Neural progenitor cell (in vitro differentiated cells): ENCODE data around the gene ZNF77. TPM values are rescaled to one million over a fixed set of nuclear protein-coding genes. Genes with fewer than 3 reads are reported as not detected.
A peak's percentile ranks its signal among the peaks of the same experiment; 100 is the strongest.

Source experiments
- DNase-seq: peaks from one replicate; pipeline ENCODE4 v3.0.0-alpha.2; 2016; ENCODE audit warnings: low spot score
- H2AFZ ChIP-seq: fragments of 200-600 bp; sonication (generic); replicated peaks from 2 replicates; pipeline ENCODE4 v1.6.1; 2016; ENCODE audit warnings: antibody characterized with exemption
- H3F3A ChIP-seq: fragments of 200-600 bp; sonication (generic); 2 replicates; pipeline ENCODE4 v1.6.1; 2016; ENCODE audit warnings: antibody characterized with exemption, low read depth
- H3K27ac ChIP-seq: fragments of 200-600 bp; sonication (generic); 2 replicates; pipeline ENCODE4 v1.5.1; 2016; ENCODE audit warnings: mild to moderate bottlenecking
- H3K27me3 ChIP-seq: fragments of 200-600 bp; sonication (generic); 2 replicates; pipeline ENCODE4 v1.6.1; 2016; ENCODE audit warnings: mild to moderate bottlenecking, moderate library complexity
- H3K36me3 ChIP-seq: fragments of 200-600 bp; sonication (generic); 2 replicates; pipeline ENCODE4 v1.5.1; 2016
- H3K4me1 ChIP-seq: fragments of 200-600 bp; sonication (generic); 2 replicates; pipeline ENCODE4 v1.6.1; 2016; ENCODE audit warnings: mixed run types
- H3K4me2 ChIP-seq: fragments of 200-600 bp; sonication (generic); 2 replicates; pipeline ENCODE4 v1.6.1; 2016
- H3K4me3 ChIP-seq: fragments of 200-600 bp; sonication (generic); 2 replicates; pipeline ENCODE4 v1.5.1; 2016
- H3K79me2 ChIP-seq: fragments of 200-600 bp; sonication (generic); 2 replicates; pipeline ENCODE4 v1.6.1; 2016; ENCODE audit warnings: low read depth
- H3K9ac ChIP-seq: fragments of 200-600 bp; sonication (generic); 2 replicates; pipeline ENCODE4 v1.6.1; 2016
- H3K9me3 ChIP-seq: fragments of 200-600 bp; sonication (generic); 2 replicates; pipeline ENCODE4 v1.5.1; 2016; ENCODE audit warnings: low read depth
- H4K20me1 ChIP-seq: fragments of 200-600 bp; sonication (generic); 2 replicates; pipeline ENCODE4 v1.6.1; 2016; ENCODE audit warnings: low read depth
- H3K27ac Mint-ChIP-seq: 3 replicates; pipeline ENCODE4 v1.8.0; 2021; ENCODE audit warnings: mixed read lengths
- H3K27me3 Mint-ChIP-seq: 2 replicates; pipeline ENCODE4 v1.8.0; 2022; ENCODE audit warnings: low read depth, mild to moderate bottlenecking, inconsistent platforms, moderate library complexity, mixed read lengths; ENCODE audit not compliant: insufficient read depth
- H3K36me3 Mint-ChIP-seq: 3 replicates; pipeline ENCODE4 v1.8.0; 2021; ENCODE audit warnings: mixed read lengths
- H3K4me1 Mint-ChIP-seq: 3 replicates; pipeline ENCODE4 v1.8.0; 2021; ENCODE audit warnings: mixed read lengths
- H3K4me3 Mint-ChIP-seq: 3 replicates; pipeline ENCODE4 v1.8.0; 2021; ENCODE audit warnings: mild to moderate bottlenecking, moderate library complexity, mixed read lengths
- H3K9me3 Mint-ChIP-seq: 3 replicates; pipeline ENCODE4 v1.8.0; 2020; ENCODE audit warnings: mixed read lengths
- EZH2 ChIP-seq: fragments of 200-600 bp; sonication (generic); IDR thresholded peaks from 2 replicates; pipeline ENCODE4 v1.6.1; 2017; ENCODE audit warnings: antibody characterized with exemption, mild to moderate bottlenecking, moderate library complexity
- EZH2phosphoT487 ChIP-seq: fragments of 200-600 bp; sonication (generic); IDR thresholded peaks from 2 replicates; pipeline ENCODE4 v1.6.1; 2017; ENCODE audit warnings: antibody characterized with exemption
- total RNA-seq: library from RNA; depleted of rRNA; stranded (reverse); fragments of >200 nt; gene quantifications from 2 replicates; pipeline ENCODE4 v1.2.3, GENCODE V29; 2015; ENCODE audit warnings: low replicate concordance
- TF ChIP-seq, protein P1 (sequence below): fragments of 200-600 bp; sonication (generic); IDR thresholded peaks from 2 replicates; pipeline ENCODE4 v1.5.1; 2017; ENCODE audit warnings: antibody characterized with exemption, mild to moderate bottlenecking

The ZNF77 gene
- total RNA-seq, 1 donor from 2014 or later, result 6.5 TPM

- Histone ChIP-seq H3K36me3 (peaks cover 6% of the 10 kb centered on the region), H3K4me1 (peaks cover 5% of the 10 kb centered on the region), H3K27me3 (no peaks in the 10 kb centered on the region), H2AFZ (no peak overlapping the region), H3F3A (peaks cover 10% of the 10 kb centered on the region), H3K4me2 (no peak overlapping the region), H3K9ac (no peak overlapping the region), H3K9me3 (no peaks in the 10 kb centered on the region), H3K79me2 (no peaks in the 10 kb centered on the region), H3K4me3 (no peak overlapping the region), H3K27ac (no peak overlapping the region), H4K20me1 (no peaks in the 10 kb centered on the region)
- peaks cover 16% of the 10 kb centered on the region for H3K36me3 Mint-ChIP-seq
- TF ChIP-seq EZH2phosphoT487, result no peak
- TF ChIP-seq, protein P1, sequence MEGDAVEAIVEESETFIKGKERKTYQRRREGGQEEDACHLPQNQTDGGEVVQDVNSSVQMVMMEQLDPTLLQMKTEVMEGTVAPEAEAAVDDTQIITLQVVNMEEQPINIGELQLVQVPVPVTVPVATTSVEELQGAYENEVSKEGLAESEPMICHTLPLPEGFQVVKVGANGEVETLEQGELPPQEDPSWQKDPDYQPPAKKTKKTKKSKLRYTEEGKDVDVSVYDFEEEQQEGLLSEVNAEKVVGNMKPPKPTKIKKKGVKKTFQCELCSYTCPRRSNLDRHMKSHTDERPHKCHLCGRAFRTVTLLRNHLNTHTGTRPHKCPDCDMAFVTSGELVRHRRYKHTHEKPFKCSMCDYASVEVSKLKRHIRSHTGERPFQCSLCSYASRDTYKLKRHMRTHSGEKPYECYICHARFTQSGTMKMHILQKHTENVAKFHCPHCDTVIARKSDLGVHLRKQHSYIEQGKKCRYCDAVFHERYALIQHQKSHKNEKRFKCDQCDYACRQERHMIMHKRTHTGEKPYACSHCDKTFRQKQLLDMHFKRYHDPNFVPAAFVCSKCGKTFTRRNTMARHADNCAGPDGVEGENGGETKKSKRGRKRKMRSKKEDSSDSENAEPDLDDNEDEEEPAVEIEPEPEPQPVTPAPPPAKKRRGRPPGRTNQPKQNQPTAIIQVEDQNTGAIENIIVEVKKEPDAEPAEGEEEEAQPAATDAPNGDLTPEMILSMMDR, result no peak
- TF ChIP-seq EZH2, result no peak
- H3K27me3 Mint-ChIP-seq, result peaks cover 7% of the 10 kb centered on the region
- no peak overlapping the region for H3K27ac Mint-ChIP-seq
- DNase-seq, result no peak
- H3K4me3 Mint-ChIP-seq, result no peak overlapping the region
- peaks cover 25% of the 10 kb centered on the region for H3K9me3 Mint-ChIP-seq
- no peaks in the 10 kb centered on the region for H3K4me1 Mint-ChIP-seq
Measured at GRCh38 chr19:2923510-2923909, 21.3 kb downstream of the ZNF77 start.

DNA sequence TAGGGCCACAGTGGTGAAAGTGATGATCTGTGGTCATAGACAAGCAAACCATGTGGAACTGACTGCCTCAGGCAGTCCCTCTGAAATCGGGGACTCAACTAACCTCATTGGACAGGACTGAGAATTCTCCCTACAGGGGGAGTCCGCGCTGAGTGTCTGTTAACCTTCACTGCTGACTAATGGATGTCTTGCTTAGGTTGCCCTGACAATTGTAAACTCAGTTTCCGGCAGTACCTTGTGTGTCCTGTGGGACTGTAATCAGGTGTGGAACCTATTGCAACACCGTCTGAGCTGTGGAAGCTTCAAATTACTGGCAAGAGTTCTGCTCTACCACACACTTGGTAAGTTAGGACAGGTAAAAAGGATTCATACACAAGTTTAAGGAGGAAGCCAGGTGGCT is 21.8 kb downstream of the ZNF77 start:
- Histone ChIP-seq H3K36me3 (peaks cover 11% of the 10 kb centered on the region), H3K9me3 (no peaks in the 10 kb centered on the region), H3K4me2 (no peak overlapping the region), H3K27ac (no peak overlapping the region), H4K20me1 (no peaks in the 10 kb centered on the region), H3K79me2 (no peaks in the 10 kb centered on the region), H2AFZ (no peak overlapping the region), H3K27me3 (no peaks in the 10 kb centered on the region), H3F3A (peaks cover 10% of the 10 kb centered on the region), H3K4me3 (no peak overlapping the region), H3K4me1 (peaks cover 5% of the 10 kb centered on the region), H3K9ac (no peak overlapping the region)
- Mint-ChIP-seq H3K27me3 (peaks cover 7% of the 10 kb centered on the region), H3K4me1 (no peaks in the 10 kb centered on the region), H3K36me3 (peaks cover 19% of the 10 kb centered on the region), H3K4me3 (no peak overlapping the region), H3K9me3 (peaks cover 27% of the 10 kb centered on the region), H3K27ac (no peak overlapping the region)
- DNase-seq, result peak; percentile 31
- no peak for TF ChIP-seq EZH2phosphoT487
- TF ChIP-seq, protein P1, result peak; percentile 5

DNA sequence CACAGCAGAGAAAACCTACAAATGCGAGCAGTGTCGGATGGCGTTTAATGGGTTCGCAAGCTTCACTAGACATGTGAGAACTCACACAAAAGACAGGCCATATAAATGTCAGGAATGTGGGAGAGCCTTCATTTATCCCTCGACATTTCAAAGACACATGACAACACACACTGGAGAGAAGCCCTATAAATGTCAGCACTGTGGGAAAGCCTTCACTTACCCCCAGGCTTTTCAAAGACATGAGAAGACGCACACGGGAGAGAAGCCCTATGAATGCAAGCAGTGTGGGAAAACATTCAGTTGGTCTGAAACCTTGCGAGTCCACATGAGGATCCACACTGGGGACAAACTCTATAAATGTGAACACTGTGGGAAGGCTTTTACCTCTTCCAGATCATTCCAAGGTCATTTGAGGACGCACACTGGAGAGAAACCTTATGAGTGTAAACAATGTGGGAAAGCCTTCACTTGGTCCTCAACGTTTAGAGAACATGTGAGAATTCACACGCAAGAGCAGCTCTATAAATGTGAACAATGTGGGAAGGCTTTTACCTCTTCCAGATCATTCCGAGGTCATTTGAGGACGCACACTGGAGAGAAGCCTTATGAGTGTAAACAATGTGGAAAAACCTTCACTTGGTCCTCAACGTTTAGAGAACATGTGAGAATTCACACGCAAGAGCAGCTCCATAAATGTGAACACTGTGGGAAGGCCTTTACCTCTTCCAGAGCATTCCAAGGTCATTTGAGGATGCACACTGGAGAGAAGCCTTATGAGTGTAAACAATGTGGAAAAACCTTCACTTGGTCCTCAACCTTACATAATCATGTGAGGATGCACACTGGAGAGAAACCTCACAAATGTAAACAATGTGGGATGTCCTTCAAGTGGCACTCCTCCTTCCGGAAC is 27.2 kb downstream of the ZNF77 start:
- no peak overlapping the region for H3K4me2 ChIP-seq
- Mint-ChIP-seq H3K27me3 (peaks cover 6% of the 10 kb centered on the region), H3K27ac (no peak overlapping the region), H3K4me3 (no peak overlapping the region), H3K4me1 (peaks cover 3% of the 10 kb centered on the region), H3K36me3 (peaks cover 50% of the 10 kb centered on the region), H3K9me3 (peaks cover 51% of the 10 kb centered on the region)
- no peak for DNase-seq
- H3K79me2 ChIP-seq, result peaks cover 10% of the 10 kb centered on the region
- H2AFZ ChIP-seq, result no peak overlapping the region
- H3K9me3 ChIP-seq, result peaks cover 12% of the 10 kb centered on the region
- H3K36me3 ChIP-seq, result peaks cover 30% of the 10 kb centered on the region
- H3K4me1 ChIP-seq, result peaks cover 7% of the 10 kb centered on the region
- H3K4me3 ChIP-seq, result peak overlapping the region; percentile 2
- no peaks in the 10 kb centered on the region for H4K20me1 ChIP-seq
- no peaks in the 10 kb centered on the region for H3F3A ChIP-seq
- TF ChIP-seq EZH2 (no peak), EZH2phosphoT487 (no peak)
- TF ChIP-seq, protein P1, result no peak
- H3K27me3 ChIP-seq, result no peaks in the 10 kb centered on the region
- no peak overlapping the region for H3K9ac ChIP-seq
- H3K27ac ChIP-seq, result no peak overlapping the region
